ENCODE results near the gene MMEL1. TPM values are rescaled to one million over a fixed set of nuclear protein-coding genes. Genes with fewer than 3 reads are reported as not detected.

MMEL1 gene
- total RNA-seq, 1 experiment from 2014 or later = 4.9 TPM

DNA sequence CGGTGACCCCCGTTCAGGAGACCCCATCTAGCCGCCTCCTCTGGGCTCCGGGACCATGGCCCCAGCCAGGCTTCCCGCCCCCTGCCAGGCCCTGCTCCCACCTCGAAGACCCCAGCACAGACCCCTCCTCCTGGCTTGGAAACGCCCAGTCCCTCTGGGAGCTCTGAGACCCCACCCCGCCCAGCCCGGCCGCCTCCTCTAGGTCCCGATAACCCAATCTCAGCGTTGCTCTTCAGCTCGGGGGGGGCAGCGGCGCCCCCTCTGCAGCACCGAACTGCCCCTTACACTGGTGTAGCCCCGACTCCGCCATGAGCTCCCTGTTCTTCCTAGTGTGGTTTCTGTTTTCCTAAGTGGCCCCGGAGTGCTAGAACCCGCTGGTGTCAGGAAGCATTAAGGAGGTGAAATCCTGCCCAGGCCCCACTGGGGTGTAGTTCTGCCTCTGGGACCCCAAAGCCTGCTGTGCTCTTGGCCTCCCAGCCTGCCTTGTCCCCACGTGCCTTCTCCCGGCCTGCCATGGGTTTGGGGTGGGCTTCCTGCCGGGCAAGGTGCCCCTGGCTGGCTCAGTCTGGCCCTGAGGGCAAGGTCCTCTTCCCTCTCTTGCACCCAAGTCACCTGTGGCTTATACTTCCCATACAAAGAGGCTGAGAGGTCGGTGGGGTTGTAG is 10.7 kb upstream of the MMEL1 start:
- intact Hi-C loops (cut with micrococcal nuclease; ENCODE audit: unreplicated experiment) = loop anchor here (10.0 kb wide), 3 partner anchors 59 to 229 kb away; partner anchors contain the start of genes PEX10 and PRXL2B
- Histone ChIP-seq H2AFZ (peak overlapping the region; percentile 91), H3K4me1 (replicated peaks; ENCODE audit: insufficient read depth) (0 out of 2 replicates have a peak, but pooled peaks cover 5% of the 10 kb centered on the region), H4K20me1 (ENCODE audit: insufficient read depth) (no peaks in the 10 kb centered on the region), H3K36me3 (ENCODE audit: low read depth) (no peaks in the 10 kb centered on the region), H3K27ac (no peak overlapping the region), H3K27me3 (ENCODE audit: insufficient read depth, low read depth) (peaks cover 23% of the 10 kb centered on the region), H3K4me3 (peak overlapping the region; percentile 91), H3K79me2 (ENCODE audit: low read depth) (no peaks in the 10 kb centered on the region), H3K9me2 (ENCODE audit: insufficient read depth) (no peaks in the 10 kb centered on the region), H3K4me2 (peak overlapping the region; percentile 85), H3K9me3 (ENCODE audit: insufficient read depth, low read depth) (peaks cover 15% of the 10 kb centered on the region; the same call in 1 of the 2 replicates), H3F3A (ENCODE audit: insufficient read depth, low read depth) (no peaks in the 10 kb centered on the region)
- no peak for TF ChIP-seq EZH2 (IDR thresholded peaks at IDR 0.05; ENCODE audit: low read depth)
- TF ChIP-seq, protein P1, sequence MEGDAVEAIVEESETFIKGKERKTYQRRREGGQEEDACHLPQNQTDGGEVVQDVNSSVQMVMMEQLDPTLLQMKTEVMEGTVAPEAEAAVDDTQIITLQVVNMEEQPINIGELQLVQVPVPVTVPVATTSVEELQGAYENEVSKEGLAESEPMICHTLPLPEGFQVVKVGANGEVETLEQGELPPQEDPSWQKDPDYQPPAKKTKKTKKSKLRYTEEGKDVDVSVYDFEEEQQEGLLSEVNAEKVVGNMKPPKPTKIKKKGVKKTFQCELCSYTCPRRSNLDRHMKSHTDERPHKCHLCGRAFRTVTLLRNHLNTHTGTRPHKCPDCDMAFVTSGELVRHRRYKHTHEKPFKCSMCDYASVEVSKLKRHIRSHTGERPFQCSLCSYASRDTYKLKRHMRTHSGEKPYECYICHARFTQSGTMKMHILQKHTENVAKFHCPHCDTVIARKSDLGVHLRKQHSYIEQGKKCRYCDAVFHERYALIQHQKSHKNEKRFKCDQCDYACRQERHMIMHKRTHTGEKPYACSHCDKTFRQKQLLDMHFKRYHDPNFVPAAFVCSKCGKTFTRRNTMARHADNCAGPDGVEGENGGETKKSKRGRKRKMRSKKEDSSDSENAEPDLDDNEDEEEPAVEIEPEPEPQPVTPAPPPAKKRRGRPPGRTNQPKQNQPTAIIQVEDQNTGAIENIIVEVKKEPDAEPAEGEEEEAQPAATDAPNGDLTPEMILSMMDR (conservative IDR thresholded peaks at IDR 0.05) = no peak
- ChIA-PET POLR2A (ENCODE audit: unreplicated experiment) (no interaction called here), CTCF (no interaction called here)
- no TSS peak for BruUV-seq (replicated peaks)
- DNase-seq = no peak

GRCh38 chr1:2642560-2643413 is 10.0 kb upstream of the MMEL1 start:
- Histone ChIP-seq H3K36me3 (ENCODE audit: low read depth) (no peaks in the 10 kb centered on the region), H3K4me3 (peak overlapping the region; percentile 91), H3K9me2 (ENCODE audit: insufficient read depth) (no peaks in the 10 kb centered on the region), H3K4me1 (replicated peaks; ENCODE audit: insufficient read depth) (0 out of 2 replicates have a peak, but pooled peaks cover 5% of the 10 kb centered on the region), H3K27ac (no peak overlapping the region), H3K9me3 (ENCODE audit: insufficient read depth, low read depth) (peaks cover 15% of the 10 kb centered on the region; the same call in 1 of the 2 replicates), H3K4me2 (peak overlapping the region; percentile 85), H3K79me2 (ENCODE audit: low read depth) (no peaks in the 10 kb centered on the region), H3F3A (ENCODE audit: insufficient read depth, low read depth) (no peaks in the 10 kb centered on the region), H4K20me1 (ENCODE audit: insufficient read depth) (no peaks in the 10 kb centered on the region), H2AFZ (peak overlapping the region; percentile 91), H3K27me3 (ENCODE audit: insufficient read depth, low read depth) (peaks cover 16% of the 10 kb centered on the region)
- no peak for TF ChIP-seq EZH2 (IDR thresholded peaks at IDR 0.05; ENCODE audit: low read depth)
- TF ChIP-seq, protein P1 (conservative IDR thresholded peaks at IDR 0.05) = no peak
- DNase-seq = peak; percentile 63 to 88
- ChIA-PET POLR2A (ENCODE audit: unreplicated experiment) (no interaction called here), CTCF (no interaction called here)
- intact Hi-C loops (cut with micrococcal nuclease; ENCODE audit: unreplicated experiment) = loop anchor here (10.0 kb wide), 3 partner anchors 58 to 228 kb away; partner anchors contain the start of genes PEX10 and PRXL2B
- TSS peak; percentile 17 for BruUV-seq (replicated peaks)

DNA sequence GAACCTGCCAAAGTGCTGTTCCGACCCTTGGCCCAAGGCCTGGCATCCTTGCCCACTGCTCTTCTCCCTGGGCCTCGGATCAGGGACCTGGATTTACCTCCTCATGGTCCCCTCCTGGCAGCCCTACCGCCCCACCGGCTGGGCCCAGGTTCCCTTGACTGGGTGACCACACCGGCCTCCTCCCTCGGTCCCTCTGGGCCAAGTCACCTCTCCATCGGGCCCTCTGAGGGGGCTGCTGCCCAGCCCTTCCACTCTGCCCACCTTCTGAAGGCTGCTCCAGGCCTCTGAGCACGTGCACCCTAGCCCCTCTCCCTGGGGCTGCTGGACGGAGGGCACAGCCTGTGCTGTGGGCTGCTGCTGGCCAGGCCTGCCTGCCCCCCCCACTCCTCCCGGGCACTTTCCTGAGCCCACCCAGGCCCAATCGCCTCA is 9.3 kb upstream of the MMEL1 start:
- Histone ChIP-seq H3K27ac (no peak overlapping the region), H3K9me2 (ENCODE audit: insufficient read depth) (no peaks in the 10 kb centered on the region), H3K4me2 (peak overlapping the region; percentile 85), H3K27me3 (ENCODE audit: insufficient read depth, low read depth) (peaks cover 9% of the 10 kb centered on the region; the same call in 1 of the 2 replicates), H4K20me1 (ENCODE audit: insufficient read depth) (no peaks in the 10 kb centered on the region), H3K4me1 (replicated peaks; ENCODE audit: insufficient read depth) (0 out of 2 replicates have a peak, but pooled peaks cover 5% of the 10 kb centered on the region), H3K36me3 (ENCODE audit: low read depth) (no peaks in the 10 kb centered on the region), H3K4me3 (peak overlapping the region; percentile 91), H3K79me2 (ENCODE audit: low read depth) (no peaks in the 10 kb centered on the region), H2AFZ (peak overlapping the region; percentile 91), H3K9me3 (ENCODE audit: insufficient read depth, low read depth) (peaks cover 9% of the 10 kb centered on the region; the same call in 1 of the 2 replicates), H3F3A (ENCODE audit: insufficient read depth, low read depth) (no peaks in the 10 kb centered on the region)
- DNase-seq = no peak
- CTCF ChIA-PET = no interaction called here
- POLR2A ChIA-PET (ENCODE audit: unreplicated experiment) = no interaction called here
- no TSS peak for BruUV-seq (replicated peaks)
- intact Hi-C loops (cut with micrococcal nuclease; ENCODE audit: unreplicated experiment) = loop anchor here (10.0 kb wide), 3 partner anchors 57 to 227 kb away; partner anchors contain the start of genes PEX10 and PRXL2B
- TF ChIP-seq, protein P1 (conservative IDR thresholded peaks at IDR 0.05) = no peak
- TF ChIP-seq EZH2 (IDR thresholded peaks at IDR 0.05; ENCODE audit: low read depth) = no peak

All from PC-9 (cell line).